Measurements from ENCODE around the gene NAALADL2. TPM values are rescaled to one million over a fixed set of nuclear protein-coding genes. Genes with fewer than 3 reads are reported as not detected.
A peak's percentile ranks its signal among the peaks of the same experiment; 100 is the strongest.

NAALADL2 gene
- total and polyA plus RNA-seq, 2 of the 8 experiments (the other 6 are each of a cell fraction or from before 2014, with no cell fraction given): 0.12 to 0.22 TPM

GRCh38 chr3:175426805-175427204, 567.7 kb downstream of the NAALADL2 start:
- Histone ChIP-seq H3K4me2 (ENCODE audit: insufficient read depth in 1 of 2, low read depth in 2 of 2, low read length in 2 of 2) (no peak overlapping the region), H3K14ac (ENCODE audit: insufficient read length) (peak overlapping the region; percentile 28), H3K79me1 (ENCODE audit: low read depth, low read length) (no peaks in the 10 kb centered on the region), H3K27ac (ENCODE audit: low read depth, low read length) (no peak overlapping the region), H3K4ac (replicated peaks; ENCODE audit: insufficient read length, low read depth, low read length) (no peak overlapping the region), H3K18ac (ENCODE audit: extremely low read depth, low read length) (no peak overlapping the region), H3K23ac (ENCODE audit: insufficient read length) (no peak overlapping the region), H4K8ac (ENCODE audit: extremely low read depth, insufficient read depth, low read length) (no peak overlapping the region), H3K27me3 (replicated peaks in 1 of 4; ENCODE audit: control insufficient read depth in 3 of 4, extremely low read depth in 1 of 4, insufficient read depth in 3 of 4, low read length in 3 of 4) (no peaks in the 10 kb centered on the region), H2BK12ac (ENCODE audit: low read depth, low read length) (no peak overlapping the region), H3K56ac (replicated peaks; ENCODE audit: insufficient read length, low read depth, low read length) (no peak overlapping the region), H3K36me3 (ENCODE audit: control insufficient read depth in 2 of 4, insufficient read depth in 4 of 4, low read length in 3 of 4) (no peaks in the 10 kb centered on the region), H2BK20ac (ENCODE audit: low read length) (no peak overlapping the region), H2BK15ac (ENCODE audit: low read length) (no peak overlapping the region), H4K20me1 (replicated peaks in 1 of 2; ENCODE audit: control insufficient read depth in 1 of 2, insufficient read depth in 2 of 2, low read length in 2 of 2) (no peaks in the 10 kb centered on the region), H2BK120ac (replicated peaks; ENCODE audit: low read depth, low read length) (no peak overlapping the region), H2AFZ (ENCODE audit: low read length) (no peak overlapping the region), H3K23me2 (ENCODE audit: low read depth, low read length) (no peaks in the 10 kb centered on the region), H2AK5ac (ENCODE audit: low read depth, low read length) (no peak overlapping the region), H3K4me3 (ENCODE audit: extremely low read depth in 1 of 4, insufficient read depth in 2 of 4, low read depth in 3 of 4, low read length in 4 of 4) (no peak overlapping the region), H3K9me3 (ENCODE audit: insufficient read depth in 2 of 2, low read depth in 1 of 2, low read length in 1 of 2) (no peaks in the 10 kb centered on the region), H3K4me1 (replicated peaks in 1 of 4; ENCODE audit: control insufficient read depth in 3 of 4, insufficient read depth in 4 of 4, low read length in 3 of 4) (peaks cover 0 to 3% (median 0%) of the 10 kb centered on the region in 4 experiments; a peak in 1 of 7 replicates), H3K79me2 (ENCODE audit: control insufficient read depth in 1 of 2, insufficient read depth in 2 of 2, low read length in 2 of 2) (no peaks in the 10 kb centered on the region), H4K91ac (replicated peaks; ENCODE audit: insufficient read length, low read length) (no peak overlapping the region), H3K9ac (replicated peaks in 1 of 4; ENCODE audit: extremely low read depth in 1 of 4, low read depth in 3 of 4, low read length in 3 of 4) (no peak overlapping the region), H4K5ac (ENCODE audit: insufficient read length, low read depth, low read length) (no peak overlapping the region), H2BK5ac (ENCODE audit: low read depth, low read length) (no peak overlapping the region)
- FAIRE-seq: no peak
- TF ChIP-seq MAFK (IDR thresholded peaks at IDR 0.05; ENCODE audit: low read depth, low read length): peak; percentile 93
- no peak for TF ChIP-seq CBX8 (IDR thresholded peaks at IDR 0.05; ENCODE audit: borderline replicate concordance, low read depth, low read length)
- 92% methylated on average over 5 of the region's 5 CpGs; no CpG with 5 or more reads in 1 of the 2 experiments for WGBS, 2 experiments (ENCODE audit: extremely low coverage in 1 of 2, insufficient coverage in 1 of 2, insufficient read length in 1 of 2, insufficient replicate concordance in 2 of 2, low coverage in 1 of 2, low lambda C conversion rate in 2 of 2, missing lambda C conversion rate in 1 of 2)
- ChIA-PET CTCF (ENCODE audit: partially characterized antibody) (interaction anchor here (1.4 kb wide), 1 partner anchor 9 kb away, joined by 4 read pairs; no protein-coding TSS in a partner anchor), POLR2A (ENCODE audit: partially characterized antibody) (no interaction called here)
- DNase-seq (ENCODE audit: low read depth in 1 of 2, low spot score in 2 of 2): no peak
